ENCODE data around the gene YIPF2. TPM values are rescaled to one million over a fixed set of nuclear protein-coding genes. Genes with fewer than 3 reads are reported as not detected.
"Not testable (repeated sequence)": the region's sequence is repeated elsewhere in the genome, so short reads cannot be mapped to it uniquely, and the experiment has no call there.

The YIPF2 gene
- total RNA-seq, 1 donor from 2014 or later, result 42.7 TPM

GRCh38 chr19:10952809-10953208, 24.4 kb upstream of the YIPF2 start:
- Histone ChIP-seq H3K27me3 (no peaks in the 10 kb centered on the region), H3K27ac (no peak overlapping the region), H3K36me3 (no peaks in the 10 kb centered on the region), H3K4me1 (peaks cover 5% of the 10 kb centered on the region), H3K9me3 (no peaks in the 10 kb centered on the region), H3K4me3 (no peak overlapping the region)
- DNase-seq (ENCODE audit: extremely low spot score in 2 of 2), result no peak
- intact Hi-C loops (cut with DNase I), result no loop called here
- peak in 1 of 2 donors; percentile 82 for TF ChIP-seq POLR2AphosphoS5 (IDR thresholded peaks at IDR 0.05; ENCODE audit: insufficient read depth in 1 of 2, low read depth in 1 of 2)
- TF ChIP-seq, protein P1, sequence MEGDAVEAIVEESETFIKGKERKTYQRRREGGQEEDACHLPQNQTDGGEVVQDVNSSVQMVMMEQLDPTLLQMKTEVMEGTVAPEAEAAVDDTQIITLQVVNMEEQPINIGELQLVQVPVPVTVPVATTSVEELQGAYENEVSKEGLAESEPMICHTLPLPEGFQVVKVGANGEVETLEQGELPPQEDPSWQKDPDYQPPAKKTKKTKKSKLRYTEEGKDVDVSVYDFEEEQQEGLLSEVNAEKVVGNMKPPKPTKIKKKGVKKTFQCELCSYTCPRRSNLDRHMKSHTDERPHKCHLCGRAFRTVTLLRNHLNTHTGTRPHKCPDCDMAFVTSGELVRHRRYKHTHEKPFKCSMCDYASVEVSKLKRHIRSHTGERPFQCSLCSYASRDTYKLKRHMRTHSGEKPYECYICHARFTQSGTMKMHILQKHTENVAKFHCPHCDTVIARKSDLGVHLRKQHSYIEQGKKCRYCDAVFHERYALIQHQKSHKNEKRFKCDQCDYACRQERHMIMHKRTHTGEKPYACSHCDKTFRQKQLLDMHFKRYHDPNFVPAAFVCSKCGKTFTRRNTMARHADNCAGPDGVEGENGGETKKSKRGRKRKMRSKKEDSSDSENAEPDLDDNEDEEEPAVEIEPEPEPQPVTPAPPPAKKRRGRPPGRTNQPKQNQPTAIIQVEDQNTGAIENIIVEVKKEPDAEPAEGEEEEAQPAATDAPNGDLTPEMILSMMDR (IDR thresholded peaks at IDR 0.05), result no peak

- Histone ChIP-seq H3K27me3 (no peaks in the 10 kb centered on the region), H3K36me3 (no peaks in the 10 kb centered on the region), H3K9me3 (no peaks in the 10 kb centered on the region), H3K4me1 (peaks cover 10% of the 10 kb centered on the region), H3K27ac (peak overlapping the region; percentile 12), H3K4me3 (no peak overlapping the region)
- DNase-seq (ENCODE audit: extremely low spot score in 2 of 2), result no peak
- intact Hi-C loops (cut with DNase I), result no loop called here
- TF ChIP-seq, protein P1 (IDR thresholded peaks at IDR 0.05), result no peak
- TF ChIP-seq POLR2A (IDR thresholded peaks at IDR 0.05) (no peak), POLR2AphosphoS5 (IDR thresholded peaks at IDR 0.05; ENCODE audit: insufficient read depth in 1 of 2, low read depth in 1 of 2) (no peak)
Observed at GRCh38 chr19:10946958-10947657, 18.7 kb upstream of the YIPF2 start.

DNA sequence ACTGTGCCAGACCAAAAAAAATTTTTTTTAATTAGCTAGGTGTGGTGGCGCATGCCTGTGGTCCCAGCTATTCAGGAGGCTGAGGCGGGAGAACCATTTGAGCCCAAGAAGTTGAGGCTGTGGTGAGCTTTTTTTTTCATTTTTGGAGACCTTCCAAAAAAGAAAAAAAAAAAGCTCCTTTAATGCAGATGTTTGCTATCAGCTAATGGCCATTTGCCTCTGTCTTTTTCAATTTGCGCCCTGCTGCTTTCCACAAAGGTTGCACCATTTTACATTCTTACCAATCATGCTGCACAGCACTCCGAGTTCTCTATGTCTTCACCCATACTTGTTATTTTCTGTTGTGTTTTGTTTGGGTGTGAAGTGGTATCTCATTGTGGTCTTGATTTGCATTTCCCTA, 16.8 kb upstream of the YIPF2 start:
- DNase-seq (ENCODE audit: extremely low spot score in 2 of 2), result no peak
- Histone ChIP-seq H3K36me3 (no peaks in the 10 kb centered on the region), H3K9me3 (no peaks in the 10 kb centered on the region), H3K4me1 (peaks cover 16% of the 10 kb centered on the region), H3K27me3 (no peaks in the 10 kb centered on the region), H3K27ac (no peak overlapping the region), H3K4me3 (no peak overlapping the region)
- TF ChIP-seq POLR2A (IDR thresholded peaks at IDR 0.05) (no peak), POLR2AphosphoS5 (IDR thresholded peaks at IDR 0.05; ENCODE audit: insufficient read depth in 1 of 2, low read depth in 1 of 2) (no peak)
- TF ChIP-seq, protein P1 (IDR thresholded peaks at IDR 0.05), result no peak
- intact Hi-C loops (cut with DNase I), result no loop called here

DNA sequence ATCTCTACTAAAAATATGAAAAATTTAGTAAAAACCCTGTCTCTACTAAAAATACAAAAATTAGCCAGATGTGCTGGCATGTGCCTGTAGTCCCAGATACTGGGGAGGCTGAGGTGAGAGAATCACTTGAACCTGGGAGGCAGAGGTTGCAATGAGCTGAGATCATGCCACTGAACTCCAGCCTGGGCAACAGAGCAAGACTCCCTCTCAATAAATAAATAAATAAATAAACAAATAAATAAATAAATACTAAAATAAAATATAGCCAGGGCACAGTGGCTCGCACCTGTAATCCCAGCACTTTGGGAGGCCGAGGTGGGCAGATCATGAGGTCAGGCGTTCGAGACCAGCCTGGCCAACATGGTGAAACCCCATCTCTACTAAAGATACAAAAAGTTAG, 15.0 kb upstream of the YIPF2 start:
- DNase-seq (ENCODE audit: extremely low spot score in 2 of 2); H3K4me3 ChIP-seq; H3K9me3 ChIP-seq; intact Hi-C loops (cut with DNase I); H3K27ac ChIP-seq; H3K27me3 ChIP-seq; H3K36me3 ChIP-seq: not testable (repeated sequence)
- peaks cover 12% of the 10 kb centered on the region for H3K4me1 ChIP-seq

DNA sequence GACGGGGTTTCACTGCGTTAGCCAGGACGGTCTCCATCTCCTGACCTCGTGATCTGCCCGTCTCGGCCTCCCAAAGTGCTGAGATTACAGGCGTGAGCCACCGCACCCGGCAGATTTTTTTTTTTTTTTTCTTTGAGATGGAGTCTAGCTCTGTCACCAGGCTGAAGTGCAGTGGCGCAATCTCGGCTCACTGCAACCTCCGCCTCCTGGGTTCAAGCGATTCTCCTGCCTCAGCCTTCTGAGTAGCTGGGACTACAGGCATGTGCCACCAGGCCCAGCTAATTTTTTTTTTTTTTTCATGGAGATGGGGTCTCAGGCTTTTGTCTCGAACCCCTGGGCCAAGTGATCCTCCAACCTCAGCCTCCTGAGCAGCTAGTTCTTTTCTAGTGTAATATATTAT, 13.2 kb upstream of the YIPF2 start:
- intact Hi-C loops (cut with DNase I); DNase-seq (ENCODE audit: extremely low spot score in 2 of 2); H3K27ac ChIP-seq; H3K36me3 ChIP-seq; H3K27me3 ChIP-seq; H3K4me3 ChIP-seq; H3K9me3 ChIP-seq: not testable (repeated sequence)
- peaks cover 18% of the 10 kb centered on the region for H3K4me1 ChIP-seq

DNA sequence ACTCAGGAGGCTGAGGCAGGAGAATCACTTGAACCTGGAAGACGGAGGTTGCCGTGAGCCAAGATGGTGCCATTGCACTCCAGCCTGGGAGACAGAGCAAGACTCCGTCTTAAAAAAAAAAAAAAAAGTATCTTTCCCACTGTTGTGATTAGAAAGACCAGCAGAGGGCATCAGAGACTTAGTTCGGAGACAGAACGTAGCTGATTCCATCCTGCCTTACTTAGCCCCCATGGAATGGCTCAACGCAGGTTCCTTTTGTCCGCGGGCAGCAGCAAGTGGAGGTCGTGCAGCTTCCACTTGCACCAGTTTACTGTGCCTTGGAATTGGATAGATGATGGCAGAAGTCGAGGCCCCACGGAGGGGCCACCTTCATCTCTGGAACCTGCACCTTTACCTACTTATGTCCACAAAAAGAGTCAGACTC, 8.2 kb upstream of the YIPF2 start:
- Histone ChIP-seq H3K36me3 (no peaks in the 10 kb centered on the region), H3K4me3 (no peak overlapping the region), H3K27me3 (no peaks in the 10 kb centered on the region), H3K9me3 (no peaks in the 10 kb centered on the region), H3K27ac (no peak overlapping the region), H3K4me1 (peaks cover 8% of the 10 kb centered on the region)
- TF ChIP-seq POLR2A (IDR thresholded peaks at IDR 0.05), result no peak
- TF ChIP-seq, protein P1 (IDR thresholded peaks at IDR 0.05), result peak; percentile 18 to 64 (median 53)
- peak in 1 of 2 donors; percentile 17 for TF ChIP-seq POLR2AphosphoS5 (IDR thresholded peaks at IDR 0.05; ENCODE audit: insufficient read depth in 1 of 2, low read depth in 1 of 2)
- intact Hi-C loops (cut with DNase I), result loop anchor here (10.0 kb wide), 1 partner anchor 178 kb away; no protein-coding TSS in a partner anchor
- DNase-seq (ENCODE audit: extremely low spot score in 2 of 2), result no peak
